Stimulated activated CD8-positive, alpha-beta memory T cell treated with anti-CD3 and anti-CD28 coated beads, Interleukin-15, amount 100 ng/mL, for 4 hours (primary cell): Measurements from ENCODE around the gene MYO10.

Source experiments
- DNase-seq, 2 donors: peaks; one replicate each; pipeline ENCODE4 v3.0.0-alpha.2; 2020; ENCODE audit warnings: low read depth in 2 of 2

MYO10 gene

DNA sequence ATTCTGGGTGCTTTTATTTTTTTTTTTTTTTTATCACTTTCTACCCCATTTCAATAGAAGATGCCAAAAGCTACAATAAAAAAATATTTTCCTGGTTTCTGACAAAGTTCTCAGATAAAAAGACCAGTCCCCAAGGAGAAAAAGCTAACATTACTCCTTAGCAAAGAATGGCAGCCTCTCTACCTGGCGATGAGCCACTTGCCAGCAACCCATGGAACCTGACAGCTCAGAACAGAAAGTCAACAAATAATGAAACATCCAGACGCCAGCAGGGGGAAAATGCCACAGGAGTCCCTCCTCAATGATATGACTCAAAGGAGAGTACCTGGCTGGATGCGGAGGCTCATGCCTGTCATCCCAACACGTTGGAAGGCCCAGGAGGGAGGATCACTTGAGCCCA lies 123.2 kb downstream of the MYO10 start:
- DNase-seq, result no peak

DNA sequence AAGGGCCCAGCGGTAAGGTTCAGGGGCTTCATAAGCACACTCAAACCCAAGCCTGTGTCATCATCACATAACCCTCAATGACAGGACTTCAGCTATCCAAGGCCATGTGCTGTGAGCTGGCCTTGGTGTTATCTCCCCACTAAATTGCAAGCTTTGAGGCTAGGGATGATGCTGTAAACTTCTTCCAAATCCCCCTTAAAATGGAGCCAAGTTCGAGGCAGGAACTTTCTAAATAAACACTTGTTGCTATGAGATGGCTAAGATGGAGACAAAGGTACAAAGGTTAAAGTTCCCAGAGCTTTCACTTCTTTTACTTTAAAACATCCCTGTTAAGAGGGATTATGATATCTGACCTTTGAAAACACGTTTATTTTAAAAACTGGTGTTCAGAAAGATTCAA lies 123.6 kb downstream of the MYO10 start:
- DNase-seq, result no peak

DNA sequence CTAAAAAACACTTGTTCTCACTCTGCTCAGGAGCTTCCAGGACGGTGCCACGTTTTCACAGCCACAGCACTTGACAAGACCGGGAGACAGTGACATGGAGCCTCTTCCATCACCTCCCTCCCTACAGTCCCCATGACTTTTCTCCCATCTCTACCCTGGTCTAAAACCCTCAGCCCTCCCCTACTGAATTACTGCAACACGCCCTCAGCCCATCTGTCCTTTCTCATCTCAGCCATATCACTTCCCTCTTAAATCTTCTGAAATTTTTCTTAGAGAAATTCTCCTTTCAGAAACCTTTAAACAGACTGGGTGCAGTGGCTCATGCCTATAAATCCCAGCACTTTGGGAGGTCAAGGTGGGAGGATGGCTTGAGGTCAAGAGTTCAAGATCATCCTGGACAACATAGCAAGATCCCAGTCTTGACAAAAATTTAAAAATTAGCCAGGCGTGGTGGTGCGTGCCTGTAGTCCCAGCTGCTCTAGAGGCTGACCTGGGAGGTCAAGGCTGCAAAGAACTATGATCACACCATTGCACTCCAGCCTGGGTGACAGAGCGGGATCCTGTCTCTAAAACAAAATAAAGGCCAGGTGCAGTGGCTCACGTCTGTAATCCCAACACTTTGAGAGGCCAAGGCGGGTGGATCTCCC lies 125.8 kb downstream of the MYO10 start:
- DNase-seq, result no peak

DNA sequence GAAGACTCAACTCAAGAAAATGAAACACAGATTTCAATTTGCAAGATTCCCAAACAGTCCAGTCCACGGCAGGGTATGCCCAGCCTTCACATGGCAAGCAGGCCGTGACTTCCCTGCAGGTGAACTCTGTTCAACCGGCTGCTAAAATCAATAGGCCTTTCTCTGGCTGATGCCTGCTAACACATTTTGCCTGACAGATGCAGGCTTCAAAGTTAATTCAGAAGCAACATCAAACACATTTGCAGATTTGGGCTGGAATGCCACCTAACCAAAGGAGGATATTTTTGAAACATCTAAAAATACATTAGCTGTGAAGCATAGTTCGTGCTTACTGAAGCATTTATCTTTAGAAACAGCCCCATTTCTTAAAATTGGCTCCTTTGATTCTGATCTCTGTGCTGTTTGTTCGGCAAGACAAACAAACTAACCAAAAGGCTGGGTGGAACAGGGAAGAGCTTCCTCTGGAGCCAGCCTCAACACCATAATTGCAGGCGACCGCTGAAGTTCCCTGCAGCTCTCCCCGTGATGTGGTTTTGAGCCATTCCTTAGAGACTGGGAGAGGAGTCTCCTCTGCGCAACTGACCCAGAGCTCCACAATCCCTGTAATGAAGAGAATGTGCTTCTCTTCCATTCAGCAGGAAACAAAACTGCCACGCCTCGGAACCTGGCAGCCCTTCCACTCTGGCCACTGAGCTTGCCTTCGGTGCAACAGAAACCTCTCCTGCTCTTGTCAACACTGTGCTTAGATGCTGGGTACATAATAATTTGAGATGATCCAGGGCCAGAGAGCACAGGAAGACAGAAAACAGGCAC lies 126.5 kb downstream of the MYO10 start:
- DNase-seq, result no peak

DNA sequence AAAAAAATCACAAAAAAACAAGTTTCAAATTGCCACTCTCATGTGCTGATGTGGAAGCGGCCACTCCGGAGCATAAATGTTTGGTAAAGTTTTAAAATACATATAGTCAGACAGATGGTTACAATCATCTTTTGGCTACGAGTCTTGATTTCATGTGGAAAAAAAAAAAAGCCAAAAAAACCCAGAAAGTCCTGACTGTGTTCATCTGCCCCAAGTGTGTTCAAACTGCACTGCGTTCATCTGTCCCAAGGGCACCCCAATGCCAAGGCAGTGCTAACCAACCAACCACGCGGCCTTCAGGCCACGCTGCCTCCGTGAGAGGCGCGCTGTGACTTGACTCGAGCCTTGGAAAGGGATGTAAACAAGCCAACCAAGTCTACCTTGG lies 127.1 kb downstream of the MYO10 start:
- DNase-seq, result no peak

DNA sequence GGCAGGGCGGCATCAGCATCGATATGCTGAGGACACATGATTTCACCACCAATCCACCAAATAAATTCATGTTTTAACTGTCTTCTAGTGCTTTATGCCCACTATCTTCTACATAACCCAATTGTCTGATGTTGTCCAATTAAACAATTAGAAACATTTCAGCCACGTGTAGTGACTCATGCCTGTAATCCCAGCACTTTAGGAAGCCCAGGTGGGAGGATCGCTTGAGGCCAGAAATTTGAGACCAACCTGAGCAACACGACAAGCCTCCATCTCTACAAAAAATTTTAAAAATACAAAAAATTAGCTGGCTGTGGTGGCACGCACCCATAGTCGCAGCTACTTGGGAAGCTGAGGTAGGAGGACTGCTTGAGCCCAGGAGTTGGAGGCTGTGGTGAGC lies 128.1 kb downstream of the MYO10 start:
- no peak for DNase-seq

DNA sequence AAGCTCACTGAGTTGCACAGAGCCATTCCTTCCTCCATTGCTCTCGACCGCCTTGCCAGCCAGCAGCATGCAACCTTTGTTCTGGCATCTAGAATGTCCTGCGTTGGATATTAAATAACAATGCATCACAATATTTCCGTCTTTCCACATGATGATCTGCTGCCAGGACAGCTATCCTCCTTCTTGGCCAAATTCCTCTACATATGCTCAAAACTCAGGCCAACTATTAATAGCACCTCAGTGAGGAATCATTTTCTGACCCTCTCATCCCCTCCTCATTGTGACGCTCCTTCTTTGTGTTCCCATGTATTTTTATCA lies 128.6 kb downstream of the MYO10 start:
- no peak for DNase-seq

DNA sequence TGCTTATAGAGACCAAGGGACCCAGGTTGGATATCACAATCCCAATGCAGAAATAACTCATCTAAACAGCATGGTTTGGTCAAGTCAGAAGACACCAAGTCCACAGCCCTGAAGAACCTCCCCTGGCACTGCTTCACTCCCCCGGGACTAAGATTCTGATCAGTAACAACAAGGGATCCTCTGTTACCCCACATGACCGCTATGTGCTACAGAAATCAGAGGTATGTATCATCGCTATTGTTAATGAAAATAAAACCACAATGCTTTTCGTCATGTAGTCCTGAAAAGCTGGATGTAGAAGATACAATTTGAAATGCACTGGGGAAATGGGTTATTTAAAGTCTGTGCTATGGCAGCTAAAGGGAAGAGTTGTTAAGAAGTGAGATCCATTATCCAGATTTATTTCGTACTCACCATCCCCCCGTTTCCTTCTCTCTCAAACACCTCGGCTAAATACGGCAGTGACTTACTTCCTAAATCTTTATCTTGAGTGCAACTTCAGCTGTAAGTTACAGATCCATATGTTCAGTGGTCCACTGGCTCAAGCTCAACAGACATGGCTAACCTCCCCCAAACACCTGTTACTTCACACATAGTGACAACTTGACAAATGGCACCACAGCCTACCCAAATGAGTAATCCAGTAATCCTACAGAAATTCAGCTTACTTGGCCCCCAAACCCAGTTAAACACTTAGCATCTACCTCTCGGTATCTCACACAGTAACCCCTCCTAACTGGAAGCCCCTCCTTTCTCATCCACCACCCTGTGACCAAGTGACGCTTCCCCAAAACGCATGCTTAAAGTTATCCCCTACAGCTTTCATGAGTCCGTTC lies 129.2 kb downstream of the MYO10 start:
- DNase-seq, result no peak

DNA sequence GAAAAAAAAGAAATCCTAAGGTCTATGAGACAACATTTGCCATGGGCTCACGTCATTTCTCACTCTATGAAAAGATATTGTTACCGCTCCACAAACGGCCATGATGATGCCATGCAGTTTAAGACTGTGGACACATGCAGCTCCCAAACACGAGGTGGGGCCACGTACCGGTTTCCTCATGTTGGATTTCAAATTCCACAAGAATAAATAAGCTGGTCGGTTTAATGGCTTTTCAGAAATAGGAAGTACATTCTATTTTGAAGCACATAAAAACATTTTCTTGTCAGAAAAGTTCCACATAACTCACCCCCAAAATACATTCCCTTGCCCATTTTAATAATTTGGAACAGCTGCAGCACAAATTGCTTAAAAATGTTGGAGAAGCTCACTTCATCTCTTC lies 130.6 kb downstream of the MYO10 start:
- DNase-seq, result no peak

DNA sequence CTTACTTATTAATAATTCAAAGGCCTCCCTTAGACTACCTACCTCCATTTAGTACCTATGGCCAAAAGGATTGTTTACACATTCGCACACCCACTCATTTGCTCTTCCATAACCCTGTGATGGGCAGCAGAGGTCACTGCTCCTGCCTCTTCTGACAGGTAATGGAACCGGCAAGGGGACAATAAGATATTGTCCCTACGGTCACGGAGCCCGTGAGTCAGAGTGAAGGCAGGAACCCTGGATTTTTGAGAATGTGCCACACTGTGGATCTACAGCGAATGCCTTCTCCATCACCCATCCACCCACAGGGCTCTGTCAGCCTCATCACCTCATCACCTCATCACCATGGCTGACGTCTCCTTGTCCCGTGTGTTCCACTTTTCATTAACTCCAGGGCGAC lies 132.3 kb downstream of the MYO10 start:
- no peak for DNase-seq

DNA sequence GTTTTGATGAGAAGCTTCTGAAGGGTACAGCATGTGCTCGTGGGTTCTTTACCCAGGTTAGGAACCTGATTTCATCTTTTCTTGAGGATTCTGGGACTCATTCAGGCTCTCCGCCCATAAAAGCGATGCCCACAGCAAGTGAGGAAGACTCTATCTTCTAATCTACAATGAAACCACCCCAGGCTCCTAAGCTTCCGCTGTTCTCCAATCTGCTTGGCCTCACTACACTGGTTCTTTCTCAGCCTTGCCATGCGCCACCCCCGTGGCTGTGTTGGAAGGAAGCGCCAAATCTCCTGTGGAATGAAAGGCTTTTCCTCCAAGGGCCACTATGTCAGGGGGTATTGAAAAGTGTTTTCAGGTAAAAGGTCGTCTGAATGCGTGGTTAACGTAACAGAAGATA lies 135.6 kb downstream of the MYO10 start:
- DNase-seq, result no peak

DNA sequence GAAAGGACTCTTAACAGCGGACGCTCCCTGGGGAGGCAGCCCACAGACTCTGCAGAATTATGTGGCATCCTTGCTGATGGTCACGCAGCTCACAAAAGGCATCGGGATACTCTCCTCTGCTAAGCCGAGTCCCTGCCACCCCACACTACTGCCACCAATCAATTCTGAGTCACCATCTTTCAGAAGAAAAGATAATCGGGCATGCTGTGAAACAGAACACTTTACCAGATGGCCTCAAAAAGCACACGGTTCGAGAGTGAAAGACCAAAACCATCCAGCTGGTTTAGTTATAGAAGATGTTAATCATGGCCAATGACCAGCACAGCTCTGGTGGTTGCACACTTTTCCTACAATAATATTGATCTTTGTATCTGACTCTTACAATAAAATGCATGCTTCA lies 136.3 kb downstream of the MYO10 start:
- no peak for DNase-seq

DNA sequence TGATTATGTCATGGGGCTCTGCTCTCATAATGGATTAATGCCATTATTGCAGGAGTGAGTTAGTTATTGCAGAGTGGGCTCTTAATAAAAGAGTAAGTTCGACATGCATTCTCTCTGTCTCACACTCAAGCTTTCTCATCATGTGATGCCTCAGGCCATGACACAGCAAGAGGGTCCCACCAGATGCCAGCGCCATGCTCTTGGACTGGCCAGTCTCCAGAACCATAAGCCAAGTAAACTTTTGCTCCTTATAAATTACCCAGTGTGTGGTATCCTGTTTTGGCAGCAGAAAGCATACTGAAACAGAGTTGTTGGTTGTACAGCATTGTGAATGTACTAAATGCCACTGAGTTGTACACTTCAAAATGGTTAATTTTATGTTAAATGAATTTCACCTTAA lies 138.1 kb downstream of the MYO10 start:
- DNase-seq, result no peak

DNA sequence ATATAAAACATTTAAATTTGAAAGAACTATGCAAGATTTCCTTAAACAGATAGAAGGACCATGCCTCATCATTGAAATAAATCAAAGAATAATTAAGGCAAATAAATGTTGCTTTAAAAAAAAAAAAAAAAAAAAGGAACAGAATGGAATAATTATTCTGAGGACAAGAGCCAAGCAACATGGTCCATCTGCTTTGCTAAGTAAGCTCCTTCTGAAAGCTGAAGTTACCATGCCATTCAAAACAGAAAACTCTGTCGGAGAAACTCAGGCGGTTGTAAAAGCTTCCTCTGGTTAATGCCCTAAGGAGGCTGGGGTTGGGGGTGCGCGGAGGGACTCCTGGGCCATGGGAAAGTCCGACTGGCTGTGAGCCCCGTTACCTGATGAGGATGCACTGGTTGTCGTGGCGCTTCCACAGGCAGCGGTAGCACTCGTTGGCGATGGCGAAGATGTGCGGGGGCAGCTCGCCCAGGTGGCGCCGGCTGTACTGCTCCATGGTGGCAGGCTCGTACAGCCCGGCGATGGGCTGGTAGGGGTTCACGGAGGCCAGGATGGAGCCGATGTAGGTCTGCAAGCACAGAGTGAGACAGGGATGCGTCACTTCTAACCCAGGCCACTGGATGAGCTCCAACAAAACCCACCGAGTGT lies 141.7 kb downstream of the MYO10 start:
- DNase-seq, result no peak

DNA sequence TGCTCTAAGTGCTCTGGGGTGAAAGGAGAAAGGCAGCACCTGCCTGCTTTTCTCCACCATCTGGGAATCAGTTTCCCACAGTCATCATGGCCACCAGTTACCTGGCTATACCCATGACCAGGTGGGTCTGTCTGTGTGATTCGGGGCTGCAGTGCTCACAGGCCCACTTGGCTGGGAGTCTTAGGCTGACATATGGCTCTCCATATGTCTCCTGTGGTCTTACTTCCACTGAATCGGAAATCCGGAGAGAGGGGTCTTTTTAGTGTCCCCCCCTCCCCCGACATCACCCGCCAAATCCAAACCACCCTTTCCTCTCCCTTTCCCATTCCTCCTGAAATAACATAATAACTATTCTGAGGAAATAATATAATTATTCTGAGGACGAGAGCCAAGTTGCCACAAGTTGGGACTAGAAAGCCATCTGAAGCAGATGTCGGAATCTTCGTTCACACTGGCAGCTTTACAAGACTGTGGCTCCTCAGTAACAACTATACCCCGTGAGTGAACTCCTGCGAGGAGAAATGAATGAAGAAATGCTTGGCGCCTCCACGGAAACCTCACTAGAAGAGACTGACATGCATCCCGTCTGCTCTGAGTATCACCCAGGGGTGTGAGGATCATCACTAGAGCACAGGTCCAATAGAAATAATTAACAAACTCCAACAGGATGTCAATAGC lies 143.4 kb downstream of the MYO10 start:
- no peak for DNase-seq

DNA sequence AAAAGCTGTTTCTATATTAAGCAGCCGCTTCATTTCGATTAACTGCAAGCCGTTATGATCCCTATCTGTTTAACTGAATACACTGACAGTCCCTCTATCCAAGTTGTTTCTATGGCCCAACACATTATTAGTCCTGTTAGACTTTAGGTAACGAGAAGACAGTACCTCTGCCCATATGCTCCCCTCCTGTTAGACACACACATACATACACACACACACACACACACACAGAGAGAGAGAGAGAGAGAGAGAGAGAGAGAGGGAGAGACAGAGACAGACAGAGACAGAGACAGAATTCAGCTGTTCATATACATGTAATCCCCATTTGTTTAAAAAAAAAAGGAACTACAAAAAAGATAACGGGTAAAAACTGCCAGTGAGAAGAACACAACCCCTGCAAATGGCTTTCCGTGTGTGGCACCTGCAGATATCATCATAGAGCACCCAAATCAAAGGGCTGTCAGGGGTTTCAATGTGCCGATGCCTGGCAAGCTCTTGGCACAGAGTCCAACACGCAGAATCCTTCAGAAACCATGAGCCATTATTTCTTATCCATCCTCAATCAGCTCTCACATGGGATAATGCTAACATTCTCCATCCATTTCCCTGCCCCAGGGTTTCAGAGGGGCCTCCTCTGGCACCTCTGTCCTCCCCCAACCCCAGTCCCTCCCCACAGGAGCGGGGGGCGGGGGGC lies 144.0 kb downstream of the MYO10 start:
- no peak for DNase-seq

DNA sequence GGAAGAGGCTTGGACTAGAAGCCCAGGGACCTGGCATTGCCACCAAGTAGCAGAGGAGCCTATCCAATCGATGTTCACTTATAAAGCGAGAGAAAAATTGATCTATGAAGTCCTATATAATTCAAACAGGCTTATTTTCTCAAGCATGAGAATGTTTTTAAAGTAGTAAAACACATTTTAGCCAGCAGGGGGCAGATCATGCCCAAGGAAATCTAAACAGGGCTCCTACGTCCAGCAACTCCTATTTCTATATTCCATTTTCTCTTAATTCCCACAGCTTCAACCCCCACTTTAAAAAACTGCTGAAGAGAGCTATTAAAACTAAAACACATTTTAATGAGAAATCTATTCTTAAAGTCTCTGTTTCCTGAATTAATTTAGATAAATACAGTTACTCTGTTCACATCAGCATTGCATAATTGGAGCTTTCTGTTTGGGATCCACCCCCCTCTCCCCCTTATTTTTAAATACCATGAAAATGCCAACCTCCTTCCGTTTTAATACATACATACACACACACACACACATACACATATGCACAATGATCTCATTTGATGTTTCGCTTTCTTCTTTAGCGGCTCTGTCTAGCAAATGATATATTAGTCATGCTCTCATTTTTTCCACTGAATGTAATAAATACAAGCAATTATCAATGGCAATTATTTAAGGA lies 144.9 kb downstream of the MYO10 start:
- no peak for DNase-seq

DNA sequence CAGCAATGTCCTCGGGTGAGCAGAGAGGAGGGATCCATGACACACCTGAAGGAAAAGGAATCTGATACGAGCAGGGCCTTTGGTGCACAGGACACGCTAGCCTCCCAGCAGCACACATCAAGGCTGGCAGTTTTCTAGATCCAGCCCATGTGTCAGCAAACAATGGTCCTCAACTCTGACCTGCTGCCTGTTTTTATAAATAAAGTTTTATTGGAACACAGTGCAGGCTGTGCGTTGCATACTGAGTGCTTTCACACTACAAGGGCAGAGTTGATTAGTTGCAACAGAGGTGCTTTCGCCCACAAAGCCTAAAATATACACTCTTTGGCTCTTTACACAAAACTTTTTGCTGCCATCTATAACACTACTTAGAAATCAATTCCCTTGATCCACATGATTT lies 147.1 kb downstream of the MYO10 start:
- DNase-seq, result no peak

DNA sequence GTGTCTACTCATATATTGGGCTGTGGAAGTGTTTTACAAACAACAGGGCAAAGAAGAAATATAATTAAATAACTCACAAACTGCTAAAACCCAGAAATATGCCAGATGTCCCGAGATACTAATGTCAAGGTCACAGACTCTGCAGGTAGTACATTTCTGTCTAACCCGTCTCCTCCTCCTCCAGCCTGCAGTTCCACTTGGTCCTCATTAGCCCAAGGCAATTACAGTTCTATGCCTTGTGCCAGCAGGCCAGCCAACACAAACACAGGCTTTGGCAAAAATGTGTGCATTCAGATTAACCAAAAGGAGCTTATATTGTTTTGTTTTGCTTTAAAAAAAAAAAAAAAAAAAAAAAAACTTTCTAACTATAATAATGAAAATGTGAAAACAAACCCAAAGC lies 148.8 kb downstream of the MYO10 start:
- no peak for DNase-seq
